ENCODE results near the gene SMCHD1. TPM values are rescaled to one million over a fixed set of nuclear protein-coding genes. Genes with fewer than 3 reads are reported as not detected.
"Not testable (repeated sequence)": the region's sequence is repeated elsewhere in the genome, so short reads cannot be mapped to it uniquely, and the experiment has no call there.

SMCHD1 gene
- total and polyA plus RNA-seq, 2 experiments from 2014 or later: 18.9 to 54.2 TPM

DNA sequence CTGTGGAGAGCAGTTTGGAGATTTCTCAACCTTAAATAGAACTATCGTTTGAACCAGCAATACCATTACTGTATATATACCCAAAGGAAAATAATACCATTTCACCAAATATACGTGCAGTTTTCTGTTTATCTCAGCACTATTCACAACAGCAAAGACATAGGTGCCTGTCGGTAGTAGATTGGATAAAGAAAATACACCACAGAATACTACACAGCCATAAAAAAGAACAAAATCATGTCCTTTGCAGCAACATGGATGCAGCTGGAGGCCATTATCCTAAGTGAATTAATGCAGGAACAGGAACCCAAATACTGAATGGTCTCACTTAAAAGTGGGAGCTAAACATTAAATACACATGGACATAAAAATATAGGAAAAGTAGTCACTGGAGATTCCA is 81.3 kb downstream of the SMCHD1 start:
- DNase-seq (ENCODE audit: low read depth in 1 of 2, low spot score in 1 of 2): no peak
- H3K9me3 ChIP-seq (ENCODE audit: low read depth): no peaks in the 10 kb centered on the region
- no peak overlapping the region for H3K4me3 ChIP-seq
- TF ChIP-seq, protein P1, sequence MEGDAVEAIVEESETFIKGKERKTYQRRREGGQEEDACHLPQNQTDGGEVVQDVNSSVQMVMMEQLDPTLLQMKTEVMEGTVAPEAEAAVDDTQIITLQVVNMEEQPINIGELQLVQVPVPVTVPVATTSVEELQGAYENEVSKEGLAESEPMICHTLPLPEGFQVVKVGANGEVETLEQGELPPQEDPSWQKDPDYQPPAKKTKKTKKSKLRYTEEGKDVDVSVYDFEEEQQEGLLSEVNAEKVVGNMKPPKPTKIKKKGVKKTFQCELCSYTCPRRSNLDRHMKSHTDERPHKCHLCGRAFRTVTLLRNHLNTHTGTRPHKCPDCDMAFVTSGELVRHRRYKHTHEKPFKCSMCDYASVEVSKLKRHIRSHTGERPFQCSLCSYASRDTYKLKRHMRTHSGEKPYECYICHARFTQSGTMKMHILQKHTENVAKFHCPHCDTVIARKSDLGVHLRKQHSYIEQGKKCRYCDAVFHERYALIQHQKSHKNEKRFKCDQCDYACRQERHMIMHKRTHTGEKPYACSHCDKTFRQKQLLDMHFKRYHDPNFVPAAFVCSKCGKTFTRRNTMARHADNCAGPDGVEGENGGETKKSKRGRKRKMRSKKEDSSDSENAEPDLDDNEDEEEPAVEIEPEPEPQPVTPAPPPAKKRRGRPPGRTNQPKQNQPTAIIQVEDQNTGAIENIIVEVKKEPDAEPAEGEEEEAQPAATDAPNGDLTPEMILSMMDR (IDR thresholded peaks at IDR 0.05; ENCODE audit: low read depth, low read length): no peak
- no peak overlapping the region for H3K27ac ChIP-seq
- H3K4me1 ChIP-seq (ENCODE audit: low read depth): no peaks in the 10 kb centered on the region
- H3K36me3 ChIP-seq: peaks cover 83% of the 10 kb centered on the region
- H3K27me3 ChIP-seq: no peaks in the 10 kb centered on the region

DNA sequence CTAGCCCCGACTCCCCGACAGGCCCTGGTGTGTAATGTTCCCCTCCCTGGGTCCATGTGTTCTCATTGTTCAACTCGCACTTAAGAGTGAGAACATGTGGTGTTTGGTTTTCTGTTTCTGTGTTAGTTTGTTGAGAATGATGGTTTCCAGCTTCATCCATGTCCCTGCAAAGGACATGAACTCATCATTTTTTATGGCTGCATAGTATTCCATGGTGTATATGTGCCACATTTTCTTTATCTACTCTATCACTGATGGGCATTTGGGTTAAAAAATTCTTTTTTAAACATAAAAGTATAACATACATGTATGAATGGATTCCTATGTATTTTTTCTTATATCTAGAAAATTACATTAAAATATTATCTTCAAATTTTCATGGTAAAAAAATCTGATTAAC is 84.6 kb downstream of the SMCHD1 start:
- H3K27me3 ChIP-seq; H3K4me3 ChIP-seq; H3K9me3 ChIP-seq (ENCODE audit: low read depth); DNase-seq (ENCODE audit: low read depth in 1 of 2, low spot score in 1 of 2); H3K27ac ChIP-seq; H3K4me1 ChIP-seq (ENCODE audit: low read depth): not testable (repeated sequence)
- peaks cover 82% of the 10 kb centered on the region for H3K36me3 ChIP-seq

DNA sequence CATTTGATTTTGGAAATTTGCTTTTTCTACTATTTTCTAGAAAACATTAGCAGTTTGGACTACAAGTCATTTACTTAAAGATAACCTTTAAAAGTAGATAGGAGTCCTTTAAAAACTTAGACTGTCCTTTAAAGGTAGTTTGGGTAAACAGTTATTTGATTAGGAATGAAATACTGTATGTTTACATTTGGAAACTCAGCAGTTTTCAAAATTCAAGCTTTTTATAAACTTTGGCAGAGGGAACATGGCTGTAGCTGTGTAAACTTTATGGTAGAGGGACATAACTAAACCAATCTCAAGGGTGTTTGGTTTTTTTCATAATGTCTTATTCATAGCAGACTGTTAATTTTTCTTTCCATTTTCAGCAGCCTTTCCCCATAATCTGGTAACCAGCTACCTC is 90.7 kb downstream of the SMCHD1 start:
- Histone ChIP-seq H3K27ac (no peak overlapping the region), H3K4me1 (ENCODE audit: low read depth) (no peaks in the 10 kb centered on the region), H3K36me3 (peaks cover 81% of the 10 kb centered on the region), H3K9me3 (ENCODE audit: low read depth) (no peaks in the 10 kb centered on the region), H3K4me3 (no peak overlapping the region), H3K27me3 (no peaks in the 10 kb centered on the region)
- DNase-seq (ENCODE audit: low read depth in 1 of 2, low spot score in 1 of 2): no peak
- TF ChIP-seq, protein P1 (IDR thresholded peaks at IDR 0.05; ENCODE audit: low read depth, low read length): no peak

DNA sequence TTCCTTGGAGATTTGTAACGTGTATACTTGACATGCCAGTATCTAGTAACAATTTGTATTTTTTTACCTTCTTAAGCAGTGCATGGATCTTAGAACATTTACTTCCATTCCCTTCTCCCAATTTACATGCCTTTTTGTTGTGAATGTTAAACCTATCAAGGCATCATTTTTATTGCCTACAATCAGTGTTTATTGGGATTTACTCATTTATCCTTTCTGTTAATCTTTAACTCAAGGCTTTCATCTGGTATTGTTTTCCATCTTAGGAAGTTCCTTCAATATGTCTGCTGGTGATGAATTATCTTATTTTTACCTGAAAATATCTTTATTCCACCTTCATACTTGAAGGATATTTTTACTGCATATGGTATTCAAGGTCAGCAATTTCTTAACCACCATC is 102.8 kb downstream of the SMCHD1 start:
- H3K4me1 ChIP-seq (ENCODE audit: low read depth): no peaks in the 10 kb centered on the region
- H3K27ac ChIP-seq: no peak overlapping the region
- no peak for DNase-seq (ENCODE audit: low read depth in 1 of 2, low spot score in 1 of 2)
- no peak overlapping the region for H3K4me3 ChIP-seq
- H3K36me3 ChIP-seq: peaks cover 43% of the 10 kb centered on the region
- H3K27me3 ChIP-seq: no peaks in the 10 kb centered on the region
- TF ChIP-seq, protein P1 (IDR thresholded peaks at IDR 0.05; ENCODE audit: low read depth, low read length): no peak
- no peaks in the 10 kb centered on the region for H3K9me3 ChIP-seq (ENCODE audit: low read depth)

DNA sequence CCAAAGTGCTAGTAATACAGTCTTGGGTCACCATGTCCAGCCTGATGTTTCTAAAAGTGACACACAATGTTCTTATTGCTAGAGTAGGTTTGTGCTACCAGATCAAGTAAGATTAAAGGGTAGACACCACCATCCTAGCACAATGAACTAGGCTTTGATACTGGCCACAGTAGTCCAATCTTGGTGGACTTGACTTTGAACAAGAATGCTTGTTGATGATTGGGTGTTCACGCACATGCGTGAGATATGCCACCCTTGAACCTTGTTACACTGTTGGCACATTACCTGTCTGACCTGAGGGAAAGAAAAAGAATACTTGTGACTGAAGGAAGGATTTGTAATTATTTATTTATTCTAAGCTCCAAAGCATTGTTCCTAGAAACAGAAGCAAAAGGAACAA is 119.1 kb downstream of the SMCHD1 start:
- H3K27ac ChIP-seq: no peak overlapping the region
- no peaks in the 10 kb centered on the region for H3K9me3 ChIP-seq (ENCODE audit: low read depth)
- no peak overlapping the region for H3K4me3 ChIP-seq
- H3K27me3 ChIP-seq: no peaks in the 10 kb centered on the region
- DNase-seq (ENCODE audit: low read depth in 1 of 2, low spot score in 1 of 2): no peak
- H3K4me1 ChIP-seq (ENCODE audit: low read depth): no peaks in the 10 kb centered on the region
- H3K36me3 ChIP-seq: peaks cover 59% of the 10 kb centered on the region
- TF ChIP-seq, protein P1 (IDR thresholded peaks at IDR 0.05; ENCODE audit: low read depth, low read length): no peak

DNA sequence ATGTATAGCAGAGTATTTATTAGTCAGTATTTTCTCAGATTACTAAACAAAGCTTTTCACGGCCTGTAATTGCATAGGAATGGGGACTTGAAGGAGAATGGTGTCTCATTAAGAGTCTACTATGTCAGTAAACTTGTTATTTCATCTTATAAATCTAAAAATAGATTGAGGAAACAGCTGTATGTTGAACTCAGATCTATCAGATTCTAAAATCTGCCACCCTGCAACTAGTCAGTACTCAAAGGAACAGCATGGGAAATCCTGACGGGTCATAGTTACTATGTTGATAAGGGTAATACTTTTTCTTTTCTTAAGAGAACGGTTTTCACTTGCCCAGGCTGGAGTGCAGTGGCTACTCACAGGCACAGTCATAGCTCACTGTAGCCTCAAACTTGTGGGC is 121.1 kb downstream of the SMCHD1 start:
- no peaks in the 10 kb centered on the region for H3K27me3 ChIP-seq
- H3K4me3 ChIP-seq: no peak overlapping the region
- DNase-seq (ENCODE audit: low read depth in 1 of 2, low spot score in 1 of 2): no peak
- no peaks in the 10 kb centered on the region for H3K9me3 ChIP-seq (ENCODE audit: low read depth)
- TF ChIP-seq, protein P1 (IDR thresholded peaks at IDR 0.05; ENCODE audit: low read depth, low read length): no peak
- H3K27ac ChIP-seq: no peak overlapping the region
- peaks cover 46% of the 10 kb centered on the region for H3K36me3 ChIP-seq
- no peaks in the 10 kb centered on the region for H3K4me1 ChIP-seq (ENCODE audit: low read depth)

Measured in cardiac muscle cell (in vitro differentiated cells and primary cell).